Activated CD8-positive, alpha-beta memory T cell treated with anti-CD3 and anti-CD28 coated beads for 48 hours (primary cell): ENCODE results near the gene MRPS10.
"Not testable (repeated sequence)": the region's sequence is repeated elsewhere in the genome, so short reads cannot be mapped to it uniquely, and the experiment has no call there.

Experiments used
- DNase-seq, 3 experiments: peaks; one replicate each; pipeline ENCODE4 v3.0.0-alpha.2; 2020; ENCODE audit warnings: low read depth in 2 of 3, low spot score in 2 of 3

Gene MRPS10

DNA sequence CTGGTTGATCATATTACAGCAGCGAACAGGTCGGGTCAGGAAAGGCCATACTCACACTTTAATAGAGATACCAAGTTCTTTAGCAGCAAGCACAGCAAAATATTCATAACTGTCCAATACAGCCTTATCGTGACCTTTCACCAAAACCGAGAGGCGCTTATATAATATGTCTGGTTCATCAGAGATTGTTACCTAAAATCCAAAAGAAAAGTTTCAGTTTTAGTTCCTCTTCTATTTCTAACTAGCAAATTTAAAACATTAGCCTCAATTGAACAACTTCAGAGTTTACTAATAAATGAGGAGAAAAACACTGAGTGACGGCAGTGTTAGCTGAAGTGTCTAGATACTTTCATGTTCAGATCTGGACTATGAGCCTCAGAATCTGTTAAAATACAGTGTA, 5.9 kb downstream of the MRPS10 start:
- DNase-seq: no peak

GRCh38 chr6:42210551-42210950, 7.1 kb downstream of the MRPS10 start:
- no peak for DNase-seq

- not testable (repeated sequence) for DNase-seq
These were observed 10.1 kb downstream of the MRPS10 start for GRCh38 chr6:42207559-42207958.

DNA sequence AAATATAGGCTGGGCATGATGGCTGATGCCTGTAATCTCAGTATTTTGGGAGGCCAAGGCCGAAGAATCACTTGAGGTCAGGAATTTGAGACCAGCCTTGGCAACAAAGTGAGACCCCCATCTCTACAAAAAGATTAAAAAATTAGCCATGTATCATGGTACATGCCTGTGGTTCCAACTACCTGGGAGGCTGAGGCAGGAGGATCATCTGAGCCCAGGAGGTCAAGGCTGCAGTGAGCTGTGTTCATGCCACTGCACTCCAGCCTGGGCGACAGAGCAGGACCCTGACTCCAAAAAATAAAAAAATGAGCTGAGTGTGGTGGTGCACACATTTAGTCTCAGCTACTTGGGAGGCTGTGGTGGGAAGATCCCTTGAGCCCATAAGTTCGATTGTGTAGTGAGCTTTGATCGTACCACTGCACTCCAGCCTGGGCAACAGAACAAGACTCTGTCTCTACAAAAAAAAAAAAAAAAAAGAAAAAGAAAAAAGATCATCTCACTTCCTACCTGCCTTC, 12.8 kb downstream of the MRPS10 start:
- DNase-seq: no peak

GRCh38 chr6:42203183-42203582, 14.5 kb downstream of the MRPS10 start:
- DNase-seq: no peak

DNA sequence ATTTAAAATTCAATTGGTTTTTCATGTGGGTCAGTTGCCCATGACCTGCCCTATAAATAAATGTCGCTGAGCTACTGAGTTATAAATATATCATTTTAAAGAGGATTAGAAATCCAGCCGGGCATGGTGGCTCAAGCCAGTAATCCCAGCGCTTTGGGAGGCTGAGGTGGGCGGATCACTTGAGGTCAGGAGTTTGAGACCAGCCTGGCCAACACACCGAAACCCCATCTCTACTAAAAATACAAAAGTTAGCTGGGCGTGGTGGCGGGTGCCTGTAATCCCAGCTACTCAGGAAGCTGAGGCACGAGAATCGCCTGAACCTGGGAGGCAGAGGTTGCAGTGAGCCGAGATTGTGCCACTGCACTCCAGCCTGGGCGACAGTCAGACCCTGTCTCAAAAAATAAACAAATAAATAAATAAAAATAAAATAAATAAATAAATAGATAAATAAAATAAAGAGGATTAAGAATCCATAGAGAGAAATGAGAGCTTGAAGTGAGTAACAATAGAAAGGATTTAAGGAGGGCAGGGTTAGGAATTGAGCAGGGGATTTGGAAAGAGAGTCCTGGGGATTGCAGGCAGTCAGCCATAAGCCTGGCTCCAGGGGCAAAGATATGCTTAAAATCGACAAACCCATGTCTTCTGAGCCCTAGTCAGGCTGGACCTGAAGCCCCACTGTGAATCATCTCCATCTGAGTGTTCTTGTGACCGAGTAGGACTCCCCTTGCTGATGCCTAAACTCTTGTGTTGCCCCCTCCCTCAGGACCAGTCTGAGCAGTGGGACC, 15.3 kb downstream of the MRPS10 start:
- DNase-seq: not testable (repeated sequence)

GRCh38 chr6:42201382-42201781, 16.3 kb downstream of the MRPS10 start:
- DNase-seq: no peak

GRCh38 chr6:42200035-42200434, 17.6 kb downstream of the MRPS10 start:
- DNase-seq: no peak

- DNase-seq: no peak
These were observed 18.3 kb downstream of the MRPS10 start for GRCh38 chr6:42199106-42199981.

DNA sequence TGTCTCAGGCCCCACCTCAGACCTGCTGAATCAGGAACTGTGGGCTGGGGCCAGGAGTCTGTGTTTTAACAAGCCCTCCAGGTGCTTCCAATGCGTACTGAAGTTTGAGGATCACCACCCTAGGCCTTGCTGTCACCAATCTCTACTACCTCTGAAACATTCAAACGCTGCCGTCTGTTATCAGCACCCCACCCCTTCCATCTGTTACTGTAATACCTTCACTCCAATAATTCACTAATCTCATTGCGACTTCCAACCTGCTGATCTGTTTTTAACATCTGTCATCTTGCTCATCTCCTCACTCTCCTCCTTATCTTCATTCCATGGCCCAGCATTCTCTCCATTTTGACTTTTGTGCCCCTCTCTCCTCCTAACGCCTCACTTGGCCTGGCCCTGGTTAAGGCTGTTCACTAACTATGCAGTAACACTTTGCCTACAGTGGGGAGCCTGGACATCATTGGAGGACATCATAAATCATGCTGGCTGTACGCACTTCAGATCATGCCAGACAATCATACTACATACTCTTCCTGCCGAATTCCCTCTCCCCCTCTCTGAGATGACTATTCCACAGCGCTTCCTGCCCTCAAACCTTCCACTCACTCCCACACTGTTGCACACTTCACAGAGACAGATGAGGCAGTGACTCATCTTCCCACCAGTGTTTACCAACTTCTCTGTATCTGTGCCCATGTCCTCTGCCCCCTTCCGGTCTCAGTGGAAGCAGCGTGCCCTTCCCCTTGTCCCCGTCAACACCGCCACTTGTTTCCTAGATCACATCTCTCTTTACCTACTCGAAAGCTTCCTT, 19.9 kb downstream of the MRPS10 start:
- DNase-seq: no peak

DNA sequence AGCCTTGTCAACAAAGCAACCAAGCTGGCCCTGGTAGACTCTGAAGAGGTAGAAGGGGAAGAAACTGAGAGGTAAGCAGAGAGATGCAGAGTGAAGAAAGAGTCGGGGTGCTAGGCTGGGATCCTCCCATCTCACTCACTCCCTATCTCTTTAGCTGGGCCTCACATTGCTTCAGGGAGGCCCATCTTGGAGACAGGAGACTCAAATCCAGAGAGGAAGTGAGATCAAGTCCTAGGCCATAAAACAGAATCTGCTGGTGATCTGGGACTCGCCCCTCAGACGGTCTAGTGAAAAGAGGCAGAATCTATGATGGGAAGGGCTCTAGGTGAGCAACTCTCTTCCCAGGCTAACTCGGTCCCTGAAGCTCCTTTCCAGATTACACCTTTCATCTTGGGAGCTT, 22.2 kb downstream of the MRPS10 start:
- no peak for DNase-seq

GRCh38 chr6:42194056-42194455, 23.6 kb downstream of the MRPS10 start:
- DNase-seq: no peak

- DNase-seq: no peak
These were observed 24.2 kb downstream of the MRPS10 start for GRCh38 chr6:42193491-42193894.

GRCh38 chr6:42192385-42192784, 25.3 kb downstream of the MRPS10 start:
- DNase-seq: not testable (repeated sequence)

- no peak for DNase-seq
These were observed 27.0 kb downstream of the MRPS10 start for GRCh38 chr6:42190554-42191183.

DNA sequence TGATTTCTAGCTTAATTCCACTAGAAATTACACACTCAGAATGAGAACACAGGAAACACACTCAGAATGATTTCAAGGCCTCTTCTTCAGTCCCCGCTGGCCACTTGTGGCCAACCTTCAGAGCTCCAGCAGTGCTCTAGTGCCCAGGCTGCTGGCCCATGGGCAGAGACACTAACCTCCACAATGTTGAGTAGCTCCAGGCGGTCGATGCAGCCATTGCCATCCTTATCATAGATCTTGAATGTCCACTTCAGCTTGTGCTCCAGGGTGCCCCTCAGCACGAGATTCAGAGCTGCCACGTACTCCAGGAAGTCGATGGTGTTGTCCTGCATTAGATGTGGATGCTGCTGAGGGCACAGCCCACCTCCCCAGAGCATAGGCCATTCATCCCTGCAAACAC, 29.3 kb downstream of the MRPS10 start:
- no peak for DNase-seq

- DNase-seq: no peak
These were observed 32.1 kb downstream of the MRPS10 start for GRCh38 chr6:42185597-42185996.

DNA sequence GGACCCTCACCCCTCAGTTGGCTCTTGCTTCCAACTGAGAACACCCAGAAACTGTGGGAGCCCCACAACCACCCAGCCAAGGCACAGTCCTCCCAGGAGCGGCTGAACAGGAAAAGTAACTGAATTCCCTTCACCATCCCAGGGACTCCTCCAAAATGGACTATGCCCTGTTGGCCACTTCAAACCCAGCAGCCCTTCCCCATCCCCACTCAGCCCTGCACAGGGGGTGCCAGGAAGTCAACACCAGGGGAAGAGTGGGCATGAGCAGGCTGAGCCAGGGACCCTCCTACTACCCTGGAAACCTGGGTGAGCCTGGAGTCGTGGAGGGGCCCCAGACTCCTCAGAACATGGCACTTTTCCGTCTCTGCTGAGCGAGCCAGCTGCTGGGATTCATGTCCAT, 33.2 kb downstream of the MRPS10 start:
- DNase-seq: no peak

- DNase-seq: no peak
These were observed 35.6 kb downstream of the MRPS10 start for GRCh38 chr6:42182101-42182500.

- DNase-seq: no peak
These were observed 37.7 kb downstream of the MRPS10 start for GRCh38 chr6:42179945-42180313.
